ENCODE data around the gene GPR87. TPM values are rescaled to one million over a fixed set of nuclear protein-coding genes. Genes with fewer than 3 reads are reported as not detected.

GPR87 gene
- polyA plus RNA-seq, 1 donor (not counting 4 experiments of a cell fraction or from before 2014, with no cell fraction given), result 109 TPM

GRCh38 chr3:151320131-151320530, 3.5 kb upstream of the GPR87 start:
- Histone ChIP-seq H3K9ac (ENCODE audit: control insufficient read depth, extremely low read depth, insufficient read depth, low read length) (peak overlapping the region; percentile 74), H3K79me2 (ENCODE audit: control insufficient read depth, insufficient read depth, low read length) (peaks cover 14% of the 10 kb centered on the region), H3K9me1 (ENCODE audit: control insufficient read depth, extremely low read depth, insufficient read depth, low read length) (no peaks in the 10 kb centered on the region), H3K27ac (ENCODE audit: control insufficient read depth, insufficient read depth, low read length) (peak overlapping the region; percentile 98), H3K9me3 (ENCODE audit: control insufficient read depth, low read depth, low read length) (no peaks in the 10 kb centered on the region), H3K36me3 (ENCODE audit: control insufficient read depth in 2 of 2, extremely low read depth in 1 of 2, insufficient read depth in 2 of 2, low read length in 2 of 2) (no peaks in the 10 kb centered on the region), H3K4me1 (ENCODE audit: control insufficient read depth, extremely low read depth, insufficient read depth, low read length) (peaks cover 37% of the 10 kb centered on the region), H3K4me3 (ENCODE audit: control insufficient read depth in 2 of 3, extremely low read depth in 1 of 3, insufficient read depth in 2 of 3, low read depth in 1 of 3, low read length in 3 of 3) (peak overlapping the region in 2 of 3 experiments; percentile 56 to 60), H3K27me3 (ENCODE audit: control insufficient read depth, extremely low read depth, insufficient read depth, low read length) (no peaks in the 10 kb centered on the region), H2AFZ (ENCODE audit: control insufficient read depth, low read length) (peak overlapping the region; percentile 70), H3K4me2 (ENCODE audit: control insufficient read depth, extremely low read depth, insufficient read depth, low read depth, low read length) (peak overlapping the region; percentile 97), H4K20me1 (ENCODE audit: control insufficient read depth, extremely low read depth, insufficient read depth, low read length) (no peaks in the 10 kb centered on the region)
- DNase-seq (ENCODE audit: low read depth, low spot score) (no peak), FAIRE-seq (peak; percentile 69)
- no peak for TF ChIP-seq EZH2 (IDR thresholded peaks at IDR 0.05; ENCODE audit: low read length)
- no peak for TF ChIP-seq CTCF (optimal IDR thresholded peaks at IDR 0.05 in 1 of 3, IDR thresholded peaks at IDR 0.05 in 1 of 3, conservative IDR thresholded peaks at IDR 0.05 in 1 of 3; ENCODE audit: extremely low read depth in 1 of 3, insufficient read depth in 2 of 3, low read length in 3 of 3)
- dilution Hi-C loops (cut with MboI; ENCODE audit: extremely low pct_ligation_motif_present, low sequenced_read_pairs), result no loop called here

- peaks cover 0 to 3% of the 10 kb centered on the region in 2 experiments for H3K36me3 ChIP-seq (ENCODE audit: control insufficient read depth in 2 of 2, extremely low read depth in 1 of 2, insufficient read depth in 2 of 2, low read length in 2 of 2)
- no peak for TF ChIP-seq EZH2 (IDR thresholded peaks at IDR 0.05; ENCODE audit: low read length)
- TF ChIP-seq CTCF (optimal IDR thresholded peaks at IDR 0.05 in 1 of 3, IDR thresholded peaks at IDR 0.05 in 1 of 3, conservative IDR thresholded peaks at IDR 0.05 in 1 of 3; ENCODE audit: extremely low read depth in 1 of 3, insufficient read depth in 2 of 3, low read length in 3 of 3), result no peak
- peak; percentile 32 for FAIRE-seq
- H4K20me1 ChIP-seq (ENCODE audit: control insufficient read depth, extremely low read depth, insufficient read depth, low read length), result no peaks in the 10 kb centered on the region
- no peaks in the 10 kb centered on the region for H3K9me1 ChIP-seq (ENCODE audit: control insufficient read depth, extremely low read depth, insufficient read depth, low read length)
- peak overlapping the region; percentile 98 for H3K27ac ChIP-seq (ENCODE audit: control insufficient read depth, insufficient read depth, low read length)
- H3K79me2 ChIP-seq (ENCODE audit: control insufficient read depth, insufficient read depth, low read length), result peaks cover 19% of the 10 kb centered on the region
- dilution Hi-C loops (cut with MboI; ENCODE audit: extremely low pct_ligation_motif_present, low sequenced_read_pairs), result no loop called here
- H3K9ac ChIP-seq (ENCODE audit: control insufficient read depth, extremely low read depth, insufficient read depth, low read length), result peak overlapping the region; percentile 74
- peak overlapping the region in 2 of 3 experiments; percentile 56 to 60 for H3K4me3 ChIP-seq (ENCODE audit: control insufficient read depth in 2 of 3, extremely low read depth in 1 of 3, insufficient read depth in 2 of 3, low read depth in 1 of 3, low read length in 3 of 3)
- DNase-seq (ENCODE audit: low read depth, low spot score), result no peak
- peaks cover 41% of the 10 kb centered on the region for H3K4me1 ChIP-seq (ENCODE audit: control insufficient read depth, extremely low read depth, insufficient read depth, low read length)
- H3K9me3 ChIP-seq (ENCODE audit: control insufficient read depth, low read depth, low read length), result no peaks in the 10 kb centered on the region
- peak overlapping the region; percentile 97 for H3K4me2 ChIP-seq (ENCODE audit: control insufficient read depth, extremely low read depth, insufficient read depth, low read depth, low read length)
- peak overlapping the region; percentile 70 for H2AFZ ChIP-seq (ENCODE audit: control insufficient read depth, low read length)
- no peaks in the 10 kb centered on the region for H3K27me3 ChIP-seq (ENCODE audit: control insufficient read depth, extremely low read depth, insufficient read depth, low read length)
Measured at GRCh38 chr3:151319628-151320027, 3.0 kb upstream of the GPR87 start.

Measured in keratinocyte (primary cell).